ENCODE measurements around the gene OGN. TPM values are rescaled to one million over a fixed set of nuclear protein-coding genes. Genes with fewer than 3 reads are reported as not detected.

Gene OGN, protein sequence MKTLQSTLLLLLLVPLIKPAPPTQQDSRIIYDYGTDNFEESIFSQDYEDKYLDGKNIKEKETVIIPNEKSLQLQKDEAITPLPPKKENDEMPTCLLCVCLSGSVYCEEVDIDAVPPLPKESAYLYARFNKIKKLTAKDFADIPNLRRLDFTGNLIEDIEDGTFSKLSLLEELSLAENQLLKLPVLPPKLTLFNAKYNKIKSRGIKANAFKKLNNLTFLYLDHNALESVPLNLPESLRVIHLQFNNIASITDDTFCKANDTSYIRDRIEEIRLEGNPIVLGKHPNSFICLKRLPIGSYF
- total RNA-seq: not detected in 2 replicates

DNA sequence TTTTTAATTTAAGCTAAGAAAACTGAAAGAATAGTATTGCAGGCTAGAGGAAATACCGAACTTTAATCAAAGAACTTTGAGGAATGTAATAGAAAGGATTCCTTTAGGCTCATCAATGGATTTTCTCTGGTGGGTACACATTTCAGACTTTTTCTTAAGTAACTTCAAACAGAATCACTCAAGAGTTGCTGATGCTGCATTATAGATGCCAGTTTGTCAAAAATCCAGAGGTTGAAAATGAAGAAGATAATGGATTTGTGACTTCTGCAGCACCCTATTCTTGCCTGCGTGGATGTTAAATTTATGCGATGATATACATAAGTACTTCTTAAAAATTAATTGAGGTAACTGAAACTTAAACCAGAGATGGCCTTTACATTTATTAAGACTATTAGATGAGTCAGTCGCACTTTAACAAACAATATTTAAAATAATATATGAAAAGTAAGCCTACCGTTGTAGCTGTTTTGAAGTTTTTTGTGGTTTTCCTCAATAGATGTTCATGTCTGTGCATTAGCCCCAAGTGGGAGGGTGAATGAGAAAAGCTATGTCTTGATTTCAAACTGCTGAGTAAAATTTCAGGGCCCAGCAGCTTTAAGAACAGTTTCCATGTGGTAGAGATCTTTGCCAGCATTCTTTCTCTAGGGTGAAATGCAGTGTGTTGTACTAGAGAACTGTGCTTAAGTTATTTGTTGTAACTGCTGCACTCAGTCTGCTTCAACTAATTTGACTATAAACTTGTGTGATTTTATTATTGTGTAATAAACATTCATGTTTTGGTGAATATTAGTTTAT lies at the start of gene OGN:
Gene OGN, minus strand, starts transcription at position 537 of the 795 bp plus-strand sequence. CDS start 1,171 bp downstream, outside the sequence.

DNA sequence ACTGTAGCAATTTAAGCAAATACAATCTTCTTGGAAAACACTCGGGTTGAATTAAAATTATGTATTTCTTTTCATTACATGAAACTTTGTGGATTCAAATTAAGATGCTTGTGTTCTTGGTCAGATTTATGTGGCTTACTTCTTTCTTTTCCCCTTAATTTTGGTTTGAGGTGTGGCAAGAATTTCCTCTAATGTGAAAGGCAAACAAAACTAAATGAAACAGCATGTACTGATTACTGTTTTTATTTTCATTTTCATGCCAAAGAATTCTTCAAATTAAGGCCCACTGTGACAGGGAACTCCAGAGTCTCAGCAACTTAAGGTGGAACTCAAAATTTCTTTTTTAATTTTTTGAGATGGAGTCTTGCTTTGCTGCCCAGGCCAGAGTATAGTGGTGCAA lies 20.0 kb upstream of the OGN start, which contains the start of gene OMD:
Gene OMD, minus strand, starts transcription at position 132 of the 400 bp plus-strand sequence. CDS start 6,913 bp downstream, outside the sequence.

Other genes with a start within 250 kb of the OGN start
- 122 and 130 TPM in 2 replicates for gene IARS1, start 110.9 kb downstream of the OGN start, total RNA-seq
- 17.8 and 21.1 TPM in 2 replicates for gene NOL8, start 79.2 kb downstream of the OGN start, total RNA-seq
- 2.3 and 4.8 TPM in 2 replicates for gene CENPP, start 78.6 kb downstream of the OGN start, total RNA-seq
- not detected in 2 replicates for gene OMD, start 19.9 kb upstream of the OGN start, total RNA-seq
- not detected in 2 replicates for gene ASPN, start 77.9 kb upstream of the OGN start, total RNA-seq
- 0.21 TPM in 1 of 2 replicates, not detected in the other for gene ECM2, start 131.4 kb upstream of the OGN start, total RNA-seq

Data from airway epithelial cell (primary cell).